Neutrophil (primary cell): Measurements from ENCODE around the gene UVSSA.

Experiments
- H3K27ac ChIP-seq: fragments of 200-600 bp; sonication (generic); 2 replicates; pipeline ENCODE4 v1.5.1; 2016; ENCODE audit warnings: mild to moderate bottlenecking, moderate library complexity
- H3K27me3 ChIP-seq: fragments of 200-600 bp; sonication (generic); 2 replicates; pipeline ENCODE4 v1.6.0; 2016; ENCODE audit warnings: mild to moderate bottlenecking
- H3K36me3 ChIP-seq: fragments of 200-600 bp; sonication (generic); 2 replicates; pipeline ENCODE4 v1.5.1; 2017
- H3K4me1 ChIP-seq, 2 experiments: fragments of 200-600 bp in 1 of 2; sonication (generic) in 1 of 2; 1 replicate in 1 of 2; 2 replicates in 1 of 2; pipeline versions ENCODE4 v1.5.1 to v1.6.1; 2013 to 2016; ENCODE audit warnings: low read depth in 1 of 2, low read length in 1 of 2, mild to moderate bottlenecking in 1 of 2, moderate library complexity in 1 of 2; ENCODE audit not compliant: control insufficient read depth in 1 of 2, insufficient read depth in 1 of 2
- H3K4me3 ChIP-seq, 2 experiments: fragments of 200-600 bp in 1 of 2; sonication (generic) in 1 of 2; 1 replicate in 1 of 2; 2 replicates in 1 of 2; pipeline ENCODE4 v1.5.1; 2013 to 2016; ENCODE audit warnings: low read depth in 1 of 2, low read length in 1 of 2, mild to moderate bottlenecking in 1 of 2, moderate library complexity in 1 of 2
- H3K9me3 ChIP-seq: fragments of 200-600 bp; sonication (generic); 2 replicates; pipeline ENCODE4 v1.5.1; 2016
- CTCF ChIP-seq: fragments of 200-600 bp; sonication (generic); IDR thresholded peaks from 2 replicates; pipeline ENCODE4 v1.5.1; 2016; ENCODE audit warnings: antibody characterized with exemption

Gene UVSSA

GRCh38 chr4:1344696-1345095 is 2.3 kb upstream of the UVSSA start:
- Histone ChIP-seq H3K4me1 (peaks cover 24 to 38% of the 10 kb centered on the region in 2 experiments), H3K36me3 (peaks cover 26% of the 10 kb centered on the region), H3K9me3 (peaks cover under 1% of the 10 kb centered on the region), H3K4me3 (no peak overlapping the region), H3K27me3 (no peaks in the 10 kb centered on the region), H3K27ac (peak overlapping the region; percentile 100)
- no peak for TF ChIP-seq CTCF

GRCh38 chr4:1345903-1346780 is 866 bp upstream of the UVSSA start:
- Histone ChIP-seq H3K9me3 (no peaks in the 10 kb centered on the region), H3K27me3 (no peaks in the 10 kb centered on the region), H3K36me3 (peaks cover 20% of the 10 kb centered on the region), H3K4me3 (peak overlapping the region; percentile 86 to 91), H3K4me1 (peaks cover 24 to 38% of the 10 kb centered on the region in 2 experiments), H3K27ac (peak overlapping the region; percentile 100)
- TF ChIP-seq CTCF = peak; percentile 20

- peaks cover 28 to 42% of the 10 kb centered on the region in 2 experiments for H3K4me1 ChIP-seq
- H3K4me3 ChIP-seq = peak overlapping the region; percentile 86 to 91
- peaks cover 21% of the 10 kb centered on the region for H3K36me3 ChIP-seq
- H3K9me3 ChIP-seq = no peaks in the 10 kb centered on the region
- H3K27ac ChIP-seq = peak overlapping the region; percentile 100
- no peak for TF ChIP-seq CTCF
- no peaks in the 10 kb centered on the region for H3K27me3 ChIP-seq
Observed at GRCh38 chr4:1347410-1347864, 429 bp downstream of the UVSSA start.

- H3K4me3 ChIP-seq = peak overlapping the region; percentile 86 to 91
- peaks cover 28 to 42% of the 10 kb centered on the region in 2 experiments for H3K4me1 ChIP-seq
- no peaks in the 10 kb centered on the region for H3K27me3 ChIP-seq
- H3K36me3 ChIP-seq = peaks cover 27% of the 10 kb centered on the region
- peak overlapping the region; percentile 100 for H3K27ac ChIP-seq
- no peaks in the 10 kb centered on the region for H3K9me3 ChIP-seq
- no peak for TF ChIP-seq CTCF
Observed at GRCh38 chr4:1348014-1348513, 1.1 kb downstream of the UVSSA start.

GRCh38 chr4:1348746-1349145 is 1.7 kb downstream of the UVSSA start:
- H3K4me3 ChIP-seq = no peak overlapping the region
- peaks cover 28 to 42% of the 10 kb centered on the region in 2 experiments for H3K4me1 ChIP-seq
- H3K36me3 ChIP-seq = peaks cover 34% of the 10 kb centered on the region
- no peaks in the 10 kb centered on the region for H3K27me3 ChIP-seq
- TF ChIP-seq CTCF = no peak
- peak overlapping the region; percentile 100 for H3K27ac ChIP-seq
- H3K9me3 ChIP-seq = no peaks in the 10 kb centered on the region
